RWPE2 (cell line): ENCODE data around the gene CEMIP.

Source experiments
- ATAC-seq: fragments of 200-7000 bp; cut with Tn5 transposase; 3 replicates; pipeline ENCODE4 v1.9.1; 2021; ENCODE audit warnings: low read depth
- DNase-seq: peaks from one replicate; pipeline ENCODE4 v3.0.0-alpha.2; 2020; ENCODE audit warnings: low spot score
- H3K27ac ChIP-seq: fragments of 450-650 bp; 2 replicates; pipeline ENCODE4 v1.5.1; 2017; ENCODE audit warnings: mild to moderate bottlenecking; ENCODE audit not compliant: poor library complexity, severe bottlenecking
- H3K27me3 ChIP-seq: fragments of 250-450 bp; sonication (Bioruptor Pico); 2 replicates; pipeline ENCODE4 v1.5.1; 2021; ENCODE audit warnings: mild to moderate bottlenecking, moderate library complexity; ENCODE audit not compliant: insufficient read depth, poor library complexity, severe bottlenecking
- H3K36me3 ChIP-seq: fragments of 250-450 bp; sonication (Bioruptor Pico); 2 replicates; pipeline ENCODE4 v1.5.1; 2020; ENCODE audit warnings: low read depth, mild to moderate bottlenecking, moderate library complexity
- H3K4me1 ChIP-seq: fragments of 250-450 bp; sonication (Bioruptor Pico); 2 replicates; pipeline ENCODE4 v1.5.1; 2021; ENCODE audit warnings: mild to moderate bottlenecking, moderate library complexity; ENCODE audit not compliant: insufficient read depth, poor library complexity, severe bottlenecking
- H3K4me3 ChIP-seq: fragments of 250-450 bp; sonication (Bioruptor Pico); 2 replicates; pipeline ENCODE4 v1.5.1; 2021; ENCODE audit warnings: mild to moderate bottlenecking, moderate library complexity; ENCODE audit not compliant: severe bottlenecking
- H3K9me3 ChIP-seq: fragments of 250-450 bp; sonication (Bioruptor Pico); 2 replicates; pipeline ENCODE4 v1.5.1; 2021; ENCODE audit warnings: mild to moderate bottlenecking, moderate library complexity; ENCODE audit not compliant: severe bottlenecking
- CTCF ChIP-seq: fragments of 450-650 bp; IDR thresholded peaks from one replicate; pipeline ENCODE4 v1.5.1; 2017; ENCODE audit warnings: mild to moderate bottlenecking, moderate library complexity; ENCODE audit not compliant: poor library complexity, severe bottlenecking

CEMIP gene

GRCh38 chr15:80878242-80878866, 99.2 kb downstream of the CEMIP start:
- no peak overlapping the region for H3K27ac ChIP-seq
- no peaks in the 10 kb centered on the region for H3K4me1 ChIP-seq
- ATAC-seq (no peak), DNase-seq (no peak)
- H3K36me3 ChIP-seq = no peaks in the 10 kb centered on the region
- H3K9me3 ChIP-seq = no peaks in the 10 kb centered on the region
- no peaks in the 10 kb centered on the region for H3K27me3 ChIP-seq
- no peak overlapping the region for H3K4me3 ChIP-seq
- TF ChIP-seq CTCF = no peak

- ATAC-seq (no peak), DNase-seq (no peak)
- no peaks in the 10 kb centered on the region for H3K9me3 ChIP-seq
- H3K4me1 ChIP-seq = no peaks in the 10 kb centered on the region
- no peaks in the 10 kb centered on the region for H3K27me3 ChIP-seq
- no peak for TF ChIP-seq CTCF
- H3K4me3 ChIP-seq = no peak overlapping the region
- H3K27ac ChIP-seq = no peak overlapping the region
- H3K36me3 ChIP-seq = no peaks in the 10 kb centered on the region
Measured at GRCh38 chr15:80878867-80879250, 99.7 kb downstream of the CEMIP start.

- DNase-seq (no peak), ATAC-seq (no peak)
- Histone ChIP-seq H3K4me1 (no peaks in the 10 kb centered on the region), H3K27ac (no peak overlapping the region), H3K27me3 (no peaks in the 10 kb centered on the region), H3K9me3 (no peaks in the 10 kb centered on the region), H3K4me3 (no peak overlapping the region), H3K36me3 (no peaks in the 10 kb centered on the region)
- TF ChIP-seq CTCF = no peak
Measured at GRCh38 chr15:80880086-80880485, 100.9 kb downstream of the CEMIP start.

GRCh38 chr15:80883641-80884040, 104.5 kb downstream of the CEMIP start:
- no peaks in the 10 kb centered on the region for H3K9me3 ChIP-seq
- H3K4me3 ChIP-seq = no peak overlapping the region
- H3K4me1 ChIP-seq = no peaks in the 10 kb centered on the region
- no peak overlapping the region for H3K27ac ChIP-seq
- ATAC-seq = no peak
- no peak for DNase-seq
- no peak for TF ChIP-seq CTCF
- H3K27me3 ChIP-seq = no peaks in the 10 kb centered on the region
- H3K36me3 ChIP-seq = no peaks in the 10 kb centered on the region

- no peaks in the 10 kb centered on the region for H3K27me3 ChIP-seq
- no peaks in the 10 kb centered on the region for H3K36me3 ChIP-seq
- ATAC-seq (no peak), DNase-seq (no peak)
- no peak for TF ChIP-seq CTCF
- H3K4me3 ChIP-seq = no peak overlapping the region
- H3K9me3 ChIP-seq = no peaks in the 10 kb centered on the region
- no peaks in the 10 kb centered on the region for H3K4me1 ChIP-seq
- no peak overlapping the region for H3K27ac ChIP-seq
Measured at GRCh38 chr15:80885016-80885579, 105.9 kb downstream of the CEMIP start.
